ENCODE measurements around the gene FAM114A1.
A peak's percentile ranks its signal among the peaks of the same experiment; 100 is the strongest.

FAM114A1 gene

GRCh38 chr4:38867478-38868058, at the start of gene FAM114A1:
Gene FAM114A1, plus strand, starts transcription at chr4:38867806. Its CDS starts 10,273 bp downstream, at chr4:38878079.
- peak; percentile 40 for DNase-seq

- DNase-seq: no peak
These were observed 49.1 kb upstream of the FAM114A1 start for GRCh38 chr4:38818441-38818976.

GRCh38 chr4:38819569-38819968, 48.0 kb upstream of the FAM114A1 start:
- DNase-seq: peak; percentile 21

GRCh38 chr4:38820329-38821061, 47.1 kb upstream of the FAM114A1 start:
- no peak for DNase-seq

GRCh38 chr4:38821739-38822138, 45.9 kb upstream of the FAM114A1 start:
- DNase-seq: no peak

- DNase-seq: no peak
These were observed 44.8 kb upstream of the FAM114A1 start for GRCh38 chr4:38822748-38823303.

- DNase-seq: no peak
These were observed 43.8 kb upstream of the FAM114A1 start for GRCh38 chr4:38823766-38824165.

- no peak for DNase-seq
These were observed 38.4 kb upstream of the FAM114A1 start for GRCh38 chr4:38829237-38829636.

- no peak for DNase-seq
These were observed 36.0 kb upstream of the FAM114A1 start for GRCh38 chr4:38831653-38832052.

GRCh38 chr4:38832206-38832605, 35.4 kb upstream of the FAM114A1 start:
- no peak for DNase-seq

GRCh38 chr4:38832624-38833528, 34.7 kb upstream of the FAM114A1 start:
- DNase-seq: no peak

- DNase-seq: no peak
These were observed 33.0 kb upstream of the FAM114A1 start for GRCh38 chr4:38834570-38834969.

- DNase-seq: no peak
These were observed 30.3 kb upstream of the FAM114A1 start for GRCh38 chr4:38837334-38837733.

GRCh38 chr4:38837849-38838248, 29.8 kb upstream of the FAM114A1 start:
- peak; percentile 21 for DNase-seq

- DNase-seq: no peak
These were observed 24.6 kb upstream of the FAM114A1 start for GRCh38 chr4:38842994-38843393.

GRCh38 chr4:38846015-38846414, 21.6 kb upstream of the FAM114A1 start:
- DNase-seq: no peak

GRCh38 chr4:38855466-38855865, 12.1 kb upstream of the FAM114A1 start:
- DNase-seq: no peak

- no peak for DNase-seq
These were observed 11.6 kb upstream of the FAM114A1 start for GRCh38 chr4:38856046-38856445.

GRCh38 chr4:38856524-38857337, 10.9 kb upstream of the FAM114A1 start, which contains the start of gene TLR6:
Gene TLR6, minus strand, starts transcription at chr4:38856817. Its CDS starts 27,344 bp downstream, at chr4:38829473.
- peak; percentile 84 for DNase-seq

- DNase-seq: peak; percentile 69
These were observed 10.1 kb upstream of the FAM114A1 start for GRCh38 chr4:38857354-38858096.

GRCh38 chr4:38858097-38858420, 9.5 kb upstream of the FAM114A1 start:
- no peak for DNase-seq

Measured in activated CD4-positive, alpha-beta T cell treated with anti-CD3 and anti-CD28 coated beads, Interleukin-2, Interleukin-6, amounts not matched to agents 100 ng/mL and 50 ng/mL, durations not matched to agents 16 hours and 8 hours (primary cell).